Measurements from ENCODE around the gene XKR3. TPM values are rescaled to one million over a fixed set of nuclear protein-coding genes. Genes with fewer than 3 reads are reported as not detected.

XKR3 gene
- total RNA-seq, 1 experiment from 2014 or later, result not detected

GRCh38 chr22:16783453-16783852, 41.8 kb downstream of the XKR3 start:
- CTCF ChIA-PET, result no interaction called here
- intact Hi-C loops (cut with micrococcal nuclease), result no loop called here
- no peak for TF ChIP-seq CTCF (conservative IDR thresholded peaks at IDR 0.05; ENCODE audit: low read depth, low read length)
- TF ChIP-seq EZH2 (IDR thresholded peaks at IDR 0.05; ENCODE audit: low read length, unreplicated experiment), result no peak
- no peak for TF ChIP-seq EZH2phosphoT487 (IDR thresholded peaks at IDR 0.05; ENCODE audit: borderline replicate concordance, low read length)
- Histone ChIP-seq H3K79me2 (ENCODE audit: low read length) (no peaks in the 10 kb centered on the region), H2AFZ (ENCODE audit: low read length) (no peak overlapping the region), H3K27ac (ENCODE audit: low read length) (no peak overlapping the region), H3F3A (ENCODE audit: low read length, unreplicated experiment) (no peaks in the 10 kb centered on the region), H3K4me1 (ENCODE audit: insufficient read depth, low read length) (no peaks in the 10 kb centered on the region), H3K27me3 (ENCODE audit: low read length) (no peaks in the 10 kb centered on the region), H3K4me2 (ENCODE audit: low read length) (no peak overlapping the region), H3K36me3 (ENCODE audit: low read depth, low read length) (no peaks in the 10 kb centered on the region), H3K9ac (ENCODE audit: low read length) (no peak overlapping the region), H3K4me3 (ENCODE audit: low read length) (no peak overlapping the region), H3K9me2 (replicated peaks; ENCODE audit: low read length) (no peaks in the 10 kb centered on the region), H3K9me3 (ENCODE audit: low read length) (no peaks in the 10 kb centered on the region), H4K20me1 (ENCODE audit: low read length) (no peaks in the 10 kb centered on the region)
- POLR2A ChIA-PET (ENCODE audit: unreplicated experiment), result no interaction called here
- BruUV-seq (replicated peaks), result no TSS peak
- DNase-seq (no peak), ATAC-seq (no peak)

- no peak overlapping the region for H3K4me3 ChIP-seq (ENCODE audit: low read length)
- H3K27me3 ChIP-seq (ENCODE audit: low read length), result no peaks in the 10 kb centered on the region
- DNase-seq (no peak), ATAC-seq (no peak)
- no peak overlapping the region for H3K4me2 ChIP-seq (ENCODE audit: low read length)
- POLR2A ChIA-PET (ENCODE audit: unreplicated experiment), result no interaction called here
- H4K20me1 ChIP-seq (ENCODE audit: low read length), result no peaks in the 10 kb centered on the region
- no peaks in the 10 kb centered on the region for H3F3A ChIP-seq (ENCODE audit: low read length, unreplicated experiment)
- no peaks in the 10 kb centered on the region for H3K9me2 ChIP-seq (replicated peaks; ENCODE audit: low read length)
- H3K36me3 ChIP-seq (ENCODE audit: low read depth, low read length), result no peaks in the 10 kb centered on the region
- H3K4me1 ChIP-seq (ENCODE audit: insufficient read depth, low read length), result no peaks in the 10 kb centered on the region
- H3K9ac ChIP-seq (ENCODE audit: low read length), result no peak overlapping the region
- no peaks in the 10 kb centered on the region for H3K9me3 ChIP-seq (ENCODE audit: low read length)
- H2AFZ ChIP-seq (ENCODE audit: low read length), result no peak overlapping the region
- BruUV-seq (replicated peaks), result no TSS peak
- CTCF ChIA-PET, result no interaction called here
- H3K79me2 ChIP-seq (ENCODE audit: low read length), result no peaks in the 10 kb centered on the region
- intact Hi-C loops (cut with micrococcal nuclease), result no loop called here
- no peak overlapping the region for H3K27ac ChIP-seq (ENCODE audit: low read length)
- no peak for TF ChIP-seq EZH2 (IDR thresholded peaks at IDR 0.05; ENCODE audit: low read length, unreplicated experiment)
- TF ChIP-seq CTCF (conservative IDR thresholded peaks at IDR 0.05; ENCODE audit: low read depth, low read length), result no peak
- TF ChIP-seq EZH2phosphoT487 (IDR thresholded peaks at IDR 0.05; ENCODE audit: borderline replicate concordance, low read length), result no peak
Observed at GRCh38 chr22:16781764-16782329, 43.4 kb downstream of the XKR3 start.

GRCh38 chr22:16781074-16781763, 44.0 kb downstream of the XKR3 start:
- no peak for TF ChIP-seq EZH2 (IDR thresholded peaks at IDR 0.05; ENCODE audit: low read length, unreplicated experiment)
- no peak for TF ChIP-seq EZH2phosphoT487 (IDR thresholded peaks at IDR 0.05; ENCODE audit: borderline replicate concordance, low read length)
- TF ChIP-seq CTCF (conservative IDR thresholded peaks at IDR 0.05; ENCODE audit: low read depth, low read length), result no peak
- no peak overlapping the region for H3K4me2 ChIP-seq (ENCODE audit: low read length)
- intact Hi-C loops (cut with micrococcal nuclease), result no loop called here
- DNase-seq, result no peak
- no peaks in the 10 kb centered on the region for H3K79me2 ChIP-seq (ENCODE audit: low read length)
- H3K27ac ChIP-seq (ENCODE audit: low read length), result no peak overlapping the region
- H3F3A ChIP-seq (ENCODE audit: low read length, unreplicated experiment), result no peaks in the 10 kb centered on the region
- no peaks in the 10 kb centered on the region for H3K27me3 ChIP-seq (ENCODE audit: low read length)
- no peak for ATAC-seq
- H3K4me1 ChIP-seq (ENCODE audit: insufficient read depth, low read length), result no peaks in the 10 kb centered on the region
- POLR2A ChIA-PET (ENCODE audit: unreplicated experiment), result no interaction called here
- no peak overlapping the region for H3K9ac ChIP-seq (ENCODE audit: low read length)
- no peaks in the 10 kb centered on the region for H3K9me3 ChIP-seq (ENCODE audit: low read length)
- no peaks in the 10 kb centered on the region for H3K9me2 ChIP-seq (replicated peaks; ENCODE audit: low read length)
- no peaks in the 10 kb centered on the region for H3K36me3 ChIP-seq (ENCODE audit: low read depth, low read length)
- H2AFZ ChIP-seq (ENCODE audit: low read length), result no peak overlapping the region
- CTCF ChIA-PET, result no interaction called here
- no TSS peak for BruUV-seq (replicated peaks)
- no peaks in the 10 kb centered on the region for H4K20me1 ChIP-seq (ENCODE audit: low read length)
- H3K4me3 ChIP-seq (ENCODE audit: low read length), result no peak overlapping the region
